Astrocyte (in vitro differentiated cells and primary cell): ENCODE data around the gene ADAM33. TPM values are rescaled to one million over a fixed set of nuclear protein-coding genes. Genes with fewer than 3 reads are reported as not detected.

Experiments
- DNase-seq: peaks from one replicate; pipeline ENCODE4 v3.0.0-alpha.2; 2010; ENCODE audit warnings: low read depth
- FAIRE-seq: peaks from 2 replicates; lab custom pipeline; 2011; peaks lifted over from hg19 to GRCh38; lab: Jason Lieb, UNC
- H2AFZ ChIP-seq: 2 replicates; pipeline ENCODE4 v1.6.0; 2012; ENCODE audit warnings: low read depth, low read length, inconsistent platforms
- H3K27ac ChIP-seq: 2 replicates; pipeline ENCODE4 v1.5.1; 2011; ENCODE audit warnings: low read depth, low read length, inconsistent platforms
- H3K27me3 ChIP-seq: 2 replicates; pipeline ENCODE4 v1.6.0; 2011; ENCODE audit warnings: low read length, inconsistent platforms; ENCODE audit not compliant: insufficient read depth
- H3K36me3 ChIP-seq: 2 replicates; pipeline ENCODE4 v1.5.1; 2011; ENCODE audit warnings: low read length, inconsistent platforms; ENCODE audit not compliant: insufficient read depth
- H3K4me1 ChIP-seq: 2 replicates; pipeline ENCODE4 v1.5.1; 2011; ENCODE audit warnings: low read length, inconsistent platforms; ENCODE audit not compliant: insufficient read depth
- H3K4me2 ChIP-seq: 2 replicates; pipeline ENCODE4 v1.6.0; 2012; ENCODE audit warnings: low read length, inconsistent platforms
- H3K4me3 ChIP-seq: 2 replicates; pipeline ENCODE4 v1.5.1; 2011; ENCODE audit warnings: low read depth, mild to moderate bottlenecking, low read length, inconsistent platforms; ENCODE audit not compliant: insufficient read depth
- H3K79me2 ChIP-seq: 2 replicates; pipeline ENCODE4 v1.6.0; 2012; ENCODE audit warnings: mild to moderate bottlenecking, low read length, inconsistent platforms; ENCODE audit not compliant: insufficient read depth
- H3K9ac ChIP-seq: 2 replicates; pipeline ENCODE4 v1.6.0; 2012; ENCODE audit warnings: mild to moderate bottlenecking, low read length, inconsistent platforms
- H3K9me3 ChIP-seq: 2 replicates; pipeline ENCODE4 v1.5.1; 2012; ENCODE audit warnings: low read depth, mild to moderate bottlenecking, low read length, inconsistent platforms; ENCODE audit not compliant: insufficient read depth
- H4K20me1 ChIP-seq: 2 replicates; pipeline ENCODE4 v1.6.0; 2012; ENCODE audit warnings: low read length, inconsistent platforms; ENCODE audit not compliant: insufficient read depth
- H3K27ac Mint-ChIP-seq: one replicate; pipeline ENCODE4 v1.8.0; 2021; ENCODE audit warnings: mild to moderate bottlenecking, mixed read lengths; ENCODE audit not compliant: unreplicated experiment
- H3K27me3 Mint-ChIP-seq: one replicate; pipeline ENCODE4 v1.8.0; 2021; ENCODE audit warnings: low read depth, mixed read lengths; ENCODE audit not compliant: unreplicated experiment
- H3K36me3 Mint-ChIP-seq: one replicate; pipeline ENCODE4 v1.8.0; 2021; ENCODE audit warnings: low read depth, mixed read lengths; ENCODE audit not compliant: unreplicated experiment
- H3K4me1 Mint-ChIP-seq: one replicate; pipeline ENCODE4 v1.8.0; 2021; ENCODE audit warnings: low read depth, mixed read lengths; ENCODE audit not compliant: unreplicated experiment
- H3K4me3 Mint-ChIP-seq: one replicate; pipeline ENCODE4 v1.8.0; 2021; ENCODE audit warnings: mild to moderate bottlenecking, moderate library complexity, mixed read lengths; ENCODE audit not compliant: unreplicated experiment
- H3K9me3 Mint-ChIP-seq: one replicate; pipeline ENCODE4 v1.8.0; 2021; ENCODE audit warnings: mild to moderate bottlenecking, mixed read lengths; ENCODE audit not compliant: unreplicated experiment
- CTCF ChIP-seq: IDR thresholded peaks from 2 replicates; pipeline ENCODE4 v1.5.1; 2011; ENCODE audit warnings: low read depth, mild to moderate bottlenecking, inconsistent platforms, low read length, moderate library complexity; ENCODE audit not compliant: insufficient read depth
- EZH2 ChIP-seq: IDR thresholded peaks from 2 replicates; pipeline ENCODE4 v1.6.1; 2012; ENCODE audit warnings: mild to moderate bottlenecking, low read length, inconsistent platforms; ENCODE audit not compliant: insufficient read depth
- total RNA-seq: library from RNA; stranded (reverse); gene quantifications from 2 replicates; pipeline ENCODE4 v1.2.1, GENCODE V29; 2021

ADAM33 gene
- total RNA-seq, 1 donor from 2014 or later = 3.0 TPM

- Mint-ChIP-seq H3K27ac (no peak overlapping the region), H3K36me3 (peaks cover 5% of the 10 kb centered on the region), H3K4me3 (no peak overlapping the region), H3K27me3 (peaks cover 17% of the 10 kb centered on the region), H3K9me3 (peaks cover 2% of the 10 kb centered on the region), H3K4me1 (peaks cover 14% of the 10 kb centered on the region)
- no peak for DNase-seq
- no peaks in the 10 kb centered on the region for H3K4me1 ChIP-seq
- peaks cover 3% of the 10 kb centered on the region for H3K27me3 ChIP-seq
- no peaks in the 10 kb centered on the region for H3K36me3 ChIP-seq
- TF ChIP-seq CTCF (no peak), EZH2 (no peak)
- FAIRE-seq = no peak
- peaks cover 4% of the 10 kb centered on the region for H3K9me3 ChIP-seq
- no peak overlapping the region for H3K4me2 ChIP-seq
- H3K4me3 ChIP-seq = no peak overlapping the region
- H3K79me2 ChIP-seq = no peaks in the 10 kb centered on the region
- H2AFZ ChIP-seq = no peak overlapping the region
- no peak overlapping the region for H3K9ac ChIP-seq
- no peaks in the 10 kb centered on the region for H4K20me1 ChIP-seq
- no peak overlapping the region for H3K27ac ChIP-seq
Measured at GRCh38 chr20:3653921-3654320, 27.9 kb downstream of the ADAM33 start.

GRCh38 chr20:3652676-3653596, 28.9 kb downstream of the ADAM33 start:
- FAIRE-seq = no peak

More at GRCh38 chr20:3652676-3653596, 28.9 kb downstream of the ADAM33 start:
- H3K27me3 Mint-ChIP-seq = peaks cover 8% of the 10 kb centered on the region
- Histone ChIP-seq H3K9me3 (peaks cover 4% of the 10 kb centered on the region), H3K4me2 (no peak overlapping the region), H3K27me3 (peaks cover 3% of the 10 kb centered on the region), H3K9ac (no peak overlapping the region), H3K4me3 (no peak overlapping the region), H3K27ac (no peak overlapping the region), H3K79me2 (no peaks in the 10 kb centered on the region), H4K20me1 (no peaks in the 10 kb centered on the region), H3K4me1 (no peaks in the 10 kb centered on the region), H3K36me3 (no peaks in the 10 kb centered on the region), H2AFZ (no peak overlapping the region)
- H3K4me3 Mint-ChIP-seq = no peak overlapping the region
- peaks cover 5% of the 10 kb centered on the region for H3K36me3 Mint-ChIP-seq
- no peak overlapping the region for H3K27ac Mint-ChIP-seq
- H3K4me1 Mint-ChIP-seq = peaks cover 14% of the 10 kb centered on the region
- TF ChIP-seq EZH2 = no peak
- no peak for TF ChIP-seq CTCF
- no peak for DNase-seq
- H3K9me3 Mint-ChIP-seq = peaks cover 2% of the 10 kb centered on the region
